HepG2 (cell line): ENCODE results near the gene CCN2. TPM values are rescaled to one million over a fixed set of nuclear protein-coding genes. Genes with fewer than 3 reads are reported as not detected.

Experiments used
- E2F1 ChIP-seq: sonication (generic); formaldehyde crosslinking; IDR thresholded peaks from 2 replicates; pipeline ENCODE4 v1.5.0; 2020; ENCODE audit warnings: missing genetic modification reagents
- EHMT2 ChIP-seq: fragments of 200-600 bp; sonication (generic); IDR thresholded peaks from 2 replicates; pipeline ENCODE4 v1.7.0; 2017; ENCODE audit warnings: antibody characterized with exemption, low read depth, low read length, borderline replicate concordance
- EZH2 ChIP-seq: conservative IDR thresholded peaks from 2 replicates; pipeline ENCODE4 v1.6.1; 2012; ENCODE audit warnings: mild to moderate bottlenecking, low read depth, low read length, moderate library complexity
- GZF1 ChIP-seq: sonication (generic); formaldehyde crosslinking; IDR thresholded peaks from 2 replicates; pipeline ENCODE4 v1.5.1; 2020; ENCODE audit warnings: mild to moderate bottlenecking, missing genetic modification reagents
- HOXA3 ChIP-seq: sonication (generic); formaldehyde crosslinking; IDR thresholded peaks from 2 replicates; pipeline ENCODE4 v1.5.0; 2020; ENCODE audit warnings: missing genetic modification reagents
- KDM1A ChIP-seq: IDR thresholded peaks from 2 replicates; pipeline ENCODE4 v1.6.1; 2016; ENCODE audit warnings: missing compliant biosample characterization
- KLF13 ChIP-seq: sonication (generic); formaldehyde crosslinking; IDR thresholded peaks from 2 replicates; pipeline ENCODE4 v1.4.0; 2020; ENCODE audit warnings: mild to moderate bottlenecking, missing genetic modification reagents
- MTA1 ChIP-seq: sonication (generic); formaldehyde crosslinking; IDR thresholded peaks from 2 replicates; pipeline ENCODE4 v1.4.0; 2020; ENCODE audit warnings: missing genetic modification reagents, mild to moderate bottlenecking, borderline replicate concordance
- PATZ1 ChIP-seq: sonication (generic); formaldehyde crosslinking; IDR thresholded peaks from 2 replicates; pipeline ENCODE4 v1.4.0; 2020; ENCODE audit warnings: missing genetic modification reagents
- THAP11 ChIP-seq: IDR thresholded peaks from 2 replicates; pipeline ENCODE4 v1.6.1; 2016; ENCODE audit warnings: missing biosample characterization, missing genetic modification reagents
- polyA plus RNA-seq, 8 experiments: library from polyadenylated mRNA; depleted of rRNA in 3 of 8; stranded (reverse) in 7 of 8; unstranded in 1 of 8; fragments of >200 nt; fragmentation: Illumina TruSeq in 4 of 8; extraction: Trizol in 4 of 8; gene quantifications; 2 replicates each; pipeline versions ENCODE4 v1.2.1 to v1.2.3, GENCODE V29; 2011 to 2016; ENCODE audit warnings: low read depth in 4 of 8, missing spikeins in 1 of 8, mixed read lengths in 1 of 8; ENCODE audit not compliant: insufficient read depth in 1 of 8
- total RNA-seq, 5 experiments: library from RNA; depleted of rRNA; stranded (reverse); fragments of >200 nt; fragmentation: Illumina TruSeq; extraction: Trizol; gene quantifications; 2 replicates each; pipeline ENCODE4 v1.2.3, GENCODE V29; 2016; ENCODE audit warnings: low read depth in 1 of 5
- TF ChIP-seq, protein P1 (sequence below), 2 experiments: IDR thresholded peaks; 2 replicates each; pipeline ENCODE4 v1.6.1; 2011 to 2012; ENCODE audit warnings: low read length in 2 of 2, borderline replicate concordance in 1 of 2, low read depth in 1 of 2, mild to moderate bottlenecking in 1 of 2, moderate library complexity in 1 of 2
- TF ChIP-seq, protein P2 (sequence below): sonication (generic); formaldehyde crosslinking; conservative IDR thresholded peaks from 2 replicates; pipeline ENCODE4 v1.8.0; 2022; ENCODE audit warnings: missing genetic modification reagents
- TF ChIP-seq, protein P3 (sequence below): sonication (generic); IDR thresholded peaks from 2 replicates; pipeline ENCODE4 v1.6.1; 2016; ENCODE audit warnings: low read depth, borderline replicate concordance
- TF ChIP-seq, protein P4 (sequence below): sonication (generic); formaldehyde crosslinking; IDR thresholded peaks from 2 replicates; pipeline ENCODE4 v1.5.1; 2020; ENCODE audit warnings: missing genetic modification reagents, mild to moderate bottlenecking, borderline replicate concordance

CCN2 gene
- total and polyA plus RNA-seq, 2 of the 13 experiments (the other 11 are each of a cell fraction or from before 2014, with no cell fraction given): 34.7 to 316 TPM

GRCh38 chr6:131980791-131981623 is 29.8 kb upstream of the CCN2 start (continued):
- TF ChIP-seq EHMT2 (peak; percentile 28; the same call in 1 of the 2 replicates), GZF1 (CRISPR knock-in tag) (peak; percentile 8; the same call in 1 of the 2 replicates), THAP11 (CRISPR knock-in tag) (peak; percentile 77), EZH2 (no peak), MTA1 (CRISPR knock-in tag) (peak; percentile 30; the same call in 1 of the 2 replicates), KLF13 (CRISPR knock-in tag) (no peak), E2F1 (no peak), PATZ1 (CRISPR knock-in tag) (peak; percentile 60; the same call in 1 of the 2 replicates), KDM1A (no peak; the same call in 1 of the 2 replicates), HOXA3 (CRISPR knock-in tag) (peak; percentile 55)
- TF ChIP-seq, protein P1, sequence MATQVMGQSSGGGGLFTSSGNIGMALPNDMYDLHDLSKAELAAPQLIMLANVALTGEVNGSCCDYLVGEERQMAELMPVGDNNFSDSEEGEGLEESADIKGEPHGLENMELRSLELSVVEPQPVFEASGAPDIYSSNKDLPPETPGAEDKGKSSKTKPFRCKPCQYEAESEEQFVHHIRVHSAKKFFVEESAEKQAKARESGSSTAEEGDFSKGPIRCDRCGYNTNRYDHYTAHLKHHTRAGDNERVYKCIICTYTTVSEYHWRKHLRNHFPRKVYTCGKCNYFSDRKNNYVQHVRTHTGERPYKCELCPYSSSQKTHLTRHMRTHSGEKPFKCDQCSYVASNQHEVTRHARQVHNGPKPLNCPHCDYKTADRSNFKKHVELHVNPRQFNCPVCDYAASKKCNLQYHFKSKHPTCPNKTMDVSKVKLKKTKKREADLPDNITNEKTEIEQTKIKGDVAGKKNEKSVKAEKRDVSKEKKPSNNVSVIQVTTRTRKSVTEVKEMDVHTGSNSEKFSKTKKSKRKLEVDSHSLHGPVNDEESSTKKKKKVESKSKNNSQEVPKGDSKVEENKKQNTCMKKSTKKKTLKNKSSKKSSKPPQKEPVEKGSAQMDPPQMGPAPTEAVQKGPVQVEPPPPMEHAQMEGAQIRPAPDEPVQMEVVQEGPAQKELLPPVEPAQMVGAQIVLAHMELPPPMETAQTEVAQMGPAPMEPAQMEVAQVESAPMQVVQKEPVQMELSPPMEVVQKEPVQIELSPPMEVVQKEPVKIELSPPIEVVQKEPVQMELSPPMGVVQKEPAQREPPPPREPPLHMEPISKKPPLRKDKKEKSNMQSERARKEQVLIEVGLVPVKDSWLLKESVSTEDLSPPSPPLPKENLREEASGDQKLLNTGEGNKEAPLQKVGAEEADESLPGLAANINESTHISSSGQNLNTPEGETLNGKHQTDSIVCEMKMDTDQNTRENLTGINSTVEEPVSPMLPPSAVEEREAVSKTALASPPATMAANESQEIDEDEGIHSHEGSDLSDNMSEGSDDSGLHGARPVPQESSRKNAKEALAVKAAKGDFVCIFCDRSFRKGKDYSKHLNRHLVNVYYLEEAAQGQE (IDR thresholded peaks at IDR 0.05; ENCODE audit: borderline replicate concordance in 1 of 2, low read depth in 1 of 2, low read length in 2 of 2): peak in 1 of 2 experiments; percentile 80; a peak in 2 of 4 replicates
- TF ChIP-seq, protein P2, sequence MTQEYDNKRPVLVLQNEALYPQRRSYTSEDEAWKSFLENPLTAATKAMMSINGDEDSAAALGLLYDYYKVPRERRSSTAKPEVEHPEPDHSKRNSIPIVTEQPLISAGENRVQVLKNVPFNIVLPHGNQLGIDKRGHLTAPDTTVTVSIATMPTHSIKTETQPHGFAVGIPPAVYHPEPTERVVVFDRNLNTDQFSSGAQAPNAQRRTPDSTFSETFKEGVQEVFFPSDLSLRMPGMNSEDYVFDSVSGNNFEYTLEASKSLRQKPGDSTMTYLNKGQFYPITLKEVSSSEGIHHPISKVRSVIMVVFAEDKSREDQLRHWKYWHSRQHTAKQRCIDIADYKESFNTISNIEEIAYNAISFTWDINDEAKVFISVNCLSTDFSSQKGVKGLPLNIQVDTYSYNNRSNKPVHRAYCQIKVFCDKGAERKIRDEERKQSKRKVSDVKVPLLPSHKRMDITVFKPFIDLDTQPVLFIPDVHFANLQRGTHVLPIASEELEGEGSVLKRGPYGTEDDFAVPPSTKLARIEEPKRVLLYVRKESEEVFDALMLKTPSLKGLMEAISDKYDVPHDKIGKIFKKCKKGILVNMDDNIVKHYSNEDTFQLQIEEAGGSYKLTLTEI (CRISPR knock-in tag): no peak
- TF ChIP-seq, protein P3, sequence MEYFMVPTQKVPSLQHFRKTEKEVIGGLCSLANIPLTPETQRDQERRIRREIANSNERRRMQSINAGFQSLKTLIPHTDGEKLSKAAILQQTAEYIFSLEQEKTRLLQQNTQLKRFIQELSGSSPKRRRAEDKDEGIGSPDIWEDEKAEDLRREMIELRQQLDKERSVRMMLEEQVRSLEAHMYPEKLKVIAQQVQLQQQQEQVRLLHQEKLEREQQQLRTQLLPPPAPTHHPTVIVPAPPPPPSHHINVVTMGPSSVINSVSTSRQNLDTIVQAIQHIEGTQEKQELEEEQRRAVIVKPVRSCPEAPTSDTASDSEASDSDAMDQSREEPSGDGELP: peak; percentile 48; the same call in 1 of the 2 replicates
- TF ChIP-seq, protein P4, sequence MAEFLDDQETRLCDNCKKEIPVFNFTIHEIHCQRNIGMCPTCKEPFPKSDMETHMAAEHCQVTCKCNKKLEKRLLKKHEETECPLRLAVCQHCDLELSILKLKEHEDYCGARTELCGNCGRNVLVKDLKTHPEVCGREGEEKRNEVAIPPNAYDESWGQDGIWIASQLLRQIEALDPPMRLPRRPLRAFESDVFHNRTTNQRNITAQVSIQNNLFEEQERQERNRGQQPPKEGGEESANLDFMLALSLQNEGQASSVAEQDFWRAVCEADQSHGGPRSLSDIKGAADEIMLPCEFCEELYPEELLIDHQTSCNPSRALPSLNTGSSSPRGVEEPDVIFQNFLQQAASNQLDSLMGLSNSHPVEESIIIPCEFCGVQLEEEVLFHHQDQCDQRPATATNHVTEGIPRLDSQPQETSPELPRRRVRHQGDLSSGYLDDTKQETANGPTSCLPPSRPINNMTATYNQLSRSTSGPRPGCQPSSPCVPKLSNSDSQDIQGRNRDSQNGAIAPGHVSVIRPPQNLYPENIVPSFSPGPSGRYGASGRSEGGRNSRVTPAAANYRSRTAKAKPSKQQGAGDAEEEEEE (CRISPR knock-in tag): no peak
